Stimulated activated CD8-positive, alpha-beta memory T cell treated with anti-CD3 and anti-CD28 coated beads, Interleukin-12 subunit alpha, Interleukin-12 subunit beta, amount 100 ng/mL, for 4 hours (primary cell): ENCODE data around the gene E2F1.
A peak's percentile ranks its signal among the peaks of the same experiment; 100 is the strongest.

Experiments
- DNase-seq: peaks from one replicate; pipeline ENCODE4 v3.0.0-alpha.2; 2020; ENCODE audit warnings: low read depth

E2F1 gene

DNA sequence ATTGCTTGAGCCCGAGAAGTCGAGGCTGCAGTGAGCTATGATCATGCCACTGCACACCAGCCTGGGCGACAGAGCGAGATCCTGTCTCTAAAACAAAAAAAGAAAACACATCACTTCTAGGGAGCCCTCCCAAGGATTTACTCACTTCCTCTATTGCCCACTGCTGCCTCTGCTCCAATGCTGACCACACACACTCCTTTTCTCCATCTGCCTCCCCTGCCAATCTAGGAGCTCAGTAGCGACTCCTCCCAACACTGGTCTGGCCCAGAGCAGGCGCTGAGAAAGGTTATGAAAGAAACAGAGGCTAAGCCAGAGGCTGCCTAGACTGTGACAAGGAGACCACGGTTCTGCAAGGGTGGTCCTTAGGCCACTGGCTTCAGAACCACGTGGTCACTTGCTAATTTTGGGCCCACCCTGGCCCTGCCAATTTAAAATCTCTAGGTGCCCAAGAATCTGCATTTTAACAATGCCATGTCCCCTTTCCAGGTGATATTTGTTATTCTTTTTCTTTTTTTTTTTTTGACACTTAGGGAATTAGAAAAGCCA is 1.3 kb upstream of the E2F1 start:
- no peak for DNase-seq

DNA sequence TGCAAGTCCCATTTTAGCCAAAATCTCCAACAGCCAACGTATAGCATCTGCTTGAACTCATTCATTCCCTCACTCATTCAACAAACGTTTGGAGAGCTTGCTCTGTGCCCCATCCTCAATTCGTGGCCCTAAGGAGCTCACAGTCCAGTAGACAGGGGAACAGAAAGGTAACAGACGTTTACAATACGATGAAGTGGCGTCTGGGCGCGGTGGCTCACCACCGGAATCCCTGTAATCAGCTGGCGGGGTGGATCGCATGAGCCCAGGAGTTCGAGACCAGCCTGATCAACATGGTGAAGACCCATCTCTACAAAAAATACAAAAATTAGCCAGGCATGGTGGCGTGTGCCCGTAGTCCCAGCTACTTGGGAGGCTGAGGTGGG is 790 bp upstream of the E2F1 start:
- no peak for DNase-seq

DNA sequence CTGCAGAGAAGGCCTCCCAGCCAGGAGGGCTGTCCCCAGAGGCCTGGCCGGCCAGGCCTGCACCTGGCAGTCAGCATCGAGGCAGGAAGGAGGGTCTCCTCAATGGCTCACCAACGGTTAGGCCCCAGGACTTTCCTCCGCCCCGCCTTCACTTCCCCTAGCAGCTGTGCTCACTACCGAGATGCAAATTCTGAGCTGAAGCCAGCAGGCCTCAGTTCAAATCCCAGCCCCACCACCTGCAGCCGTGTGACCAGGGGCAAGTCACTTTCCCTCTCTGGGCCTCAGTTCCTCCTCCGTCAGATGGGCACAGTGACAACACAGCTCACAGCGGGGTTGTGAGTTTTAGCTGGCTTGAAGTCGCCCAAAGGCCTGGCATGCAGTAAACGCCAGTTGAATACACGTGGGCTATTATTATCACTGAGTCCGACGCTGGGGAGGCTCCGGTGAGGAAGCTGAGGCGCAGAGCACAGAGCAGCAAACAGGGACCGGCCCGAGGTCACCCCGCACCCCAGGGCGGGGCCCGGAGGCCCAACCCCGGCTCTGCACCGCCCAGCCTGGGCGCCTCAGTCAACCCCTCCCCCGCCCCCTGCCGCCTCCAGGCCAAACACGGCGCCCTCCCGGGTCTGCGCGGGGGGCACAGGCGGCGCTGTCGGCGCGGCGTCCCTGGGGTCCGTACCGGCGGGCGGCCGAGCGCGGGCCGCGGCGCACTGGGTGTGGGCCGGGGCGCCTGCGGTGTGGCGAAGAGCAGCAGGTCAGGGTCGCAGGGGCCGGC is 671 bp downstream of the E2F1 start:
- no peak for DNase-seq

DNA sequence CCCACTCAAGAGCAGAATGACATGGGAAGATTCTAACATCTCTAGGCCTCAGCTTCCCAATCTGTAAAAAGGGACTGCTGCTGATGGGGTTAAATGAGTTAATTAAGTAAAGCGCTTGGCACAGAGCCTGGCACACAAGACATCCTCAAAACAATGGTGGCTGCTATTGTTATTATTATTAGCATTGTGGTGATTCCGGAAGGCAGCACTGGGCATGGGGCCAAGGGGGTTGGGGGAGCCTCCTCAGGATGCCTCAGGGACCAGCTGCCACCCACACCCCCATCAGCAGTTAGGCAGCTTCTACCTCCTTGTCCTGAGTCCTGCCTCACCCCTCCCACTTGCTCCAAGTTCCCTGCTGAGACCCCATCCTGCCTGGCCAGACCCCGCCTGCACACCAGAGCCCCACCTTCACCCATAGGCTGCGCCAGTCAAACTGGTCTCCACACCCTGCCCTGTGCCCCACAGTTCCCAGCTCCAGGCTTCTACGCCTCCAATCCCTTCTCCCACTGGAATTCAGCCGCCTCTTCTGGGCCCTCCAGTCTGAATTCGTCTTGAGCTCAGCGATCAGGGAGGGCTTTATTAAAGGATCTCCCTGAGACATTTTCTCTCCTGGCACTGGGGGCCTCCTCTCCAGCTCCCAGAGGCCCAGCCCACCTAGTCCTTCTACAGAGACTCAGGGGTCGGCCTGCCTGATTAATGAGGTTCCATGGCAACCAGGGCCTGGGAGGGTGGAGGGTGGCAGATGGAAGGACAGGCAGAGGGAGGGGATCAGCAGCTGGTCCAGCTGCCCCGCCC is 1.5 kb downstream of the E2F1 start:
- DNase-seq = no peak

DNA sequence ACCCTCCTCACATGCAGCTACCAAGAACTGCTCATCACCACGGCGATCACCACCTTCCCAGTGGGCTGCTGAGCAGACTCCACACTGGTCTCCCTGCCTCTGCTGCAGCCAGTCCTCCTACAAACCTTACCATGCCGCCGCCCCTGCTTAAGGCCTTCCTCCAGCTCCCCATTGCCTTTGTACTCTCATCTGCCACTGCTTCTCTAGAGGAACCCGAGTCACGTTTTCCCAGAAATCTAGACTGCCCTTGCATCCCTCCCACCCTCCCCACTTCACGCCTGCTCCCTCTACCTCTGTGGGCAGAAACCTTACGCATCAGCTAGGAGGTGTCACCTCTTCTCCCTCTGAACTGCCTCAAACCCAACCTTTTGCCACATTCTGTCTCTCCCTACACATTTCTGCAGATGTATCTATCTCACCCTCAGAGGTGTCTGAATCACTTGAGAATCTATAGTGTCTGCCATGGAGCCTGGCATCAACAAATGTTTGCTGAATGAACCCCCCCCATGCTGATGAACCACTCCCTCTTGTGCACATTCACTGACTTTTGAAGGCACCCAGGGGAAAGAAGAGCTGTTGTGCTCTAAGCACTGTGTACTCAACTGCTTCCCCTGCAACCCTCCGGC is 4.3 kb downstream of the E2F1 start:
- DNase-seq = no peak

DNA sequence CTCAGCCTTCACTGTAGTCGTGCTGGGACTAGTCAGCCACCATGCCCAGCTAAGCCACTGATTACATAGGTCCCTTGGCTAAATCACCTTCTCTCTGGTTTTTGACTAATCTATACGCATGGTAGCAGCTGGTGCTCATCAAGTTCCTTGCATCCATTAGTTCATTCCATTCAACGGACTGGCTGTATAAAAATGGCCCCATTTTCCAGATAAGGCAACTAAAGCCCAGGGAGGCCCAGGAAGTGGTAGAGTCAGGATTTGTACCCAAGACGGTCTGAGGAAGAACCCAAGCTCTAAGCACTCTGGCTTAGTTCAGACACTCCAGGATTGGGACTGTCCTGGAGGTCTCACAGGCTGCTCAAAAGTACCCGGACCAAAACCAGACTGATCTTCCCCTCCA is 4.9 kb downstream of the E2F1 start:
- no peak for DNase-seq

DNA sequence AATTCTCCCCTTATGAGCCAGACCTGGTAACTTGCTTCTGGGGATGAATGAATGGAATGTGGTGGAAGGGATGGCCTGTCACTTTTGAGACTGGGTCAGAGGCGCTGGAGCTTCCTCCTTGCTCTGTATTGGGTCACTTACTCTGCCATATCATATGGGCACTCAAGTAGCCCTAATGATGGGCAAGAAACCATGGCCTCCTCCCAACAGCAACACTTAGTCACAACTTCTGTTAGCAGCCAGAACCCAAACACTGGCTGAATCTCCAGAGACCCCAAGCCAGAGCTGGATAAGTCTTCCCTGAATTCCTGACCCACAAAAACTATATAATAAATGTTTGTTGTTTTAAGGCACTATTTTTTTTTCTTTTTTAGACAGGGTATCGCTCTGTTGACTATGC is 5.5 kb downstream of the E2F1 start:
- DNase-seq = no peak

DNA sequence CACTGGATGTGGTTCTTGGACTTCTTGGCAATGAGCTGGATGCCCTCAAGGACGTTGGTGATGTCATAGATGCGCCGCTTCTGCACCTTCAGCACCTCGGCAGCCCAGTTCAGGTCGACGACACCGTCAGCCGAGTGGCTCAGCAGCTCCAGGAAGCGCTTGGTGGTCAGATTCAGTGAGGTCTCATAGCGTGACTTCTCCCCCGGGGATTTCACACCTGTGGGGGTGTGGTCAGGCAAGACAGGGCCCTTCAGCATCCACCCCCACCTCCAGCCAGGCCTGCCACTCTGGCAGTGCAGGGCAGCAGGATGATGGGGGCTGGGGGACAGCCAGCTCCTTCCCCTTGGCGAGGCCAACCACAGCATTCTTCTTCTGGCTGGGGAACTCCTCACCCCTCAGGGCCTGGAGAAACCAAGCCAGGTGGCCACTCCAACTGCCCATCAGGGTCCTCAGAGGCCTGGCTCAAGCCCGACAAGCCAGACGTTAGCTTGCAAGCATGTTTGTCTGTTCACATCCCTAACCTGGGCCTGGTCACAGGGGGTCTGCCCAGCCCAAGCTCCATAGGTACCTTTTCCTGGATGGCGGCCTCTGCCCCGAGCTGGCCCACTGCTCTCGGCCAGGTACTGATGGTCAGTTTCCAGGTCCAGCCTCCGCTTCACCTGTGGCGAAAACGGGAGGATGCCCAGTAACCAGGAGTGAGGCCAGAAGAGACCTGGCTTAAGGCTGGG is 6.3 kb downstream of the E2F1 start:
- DNase-seq = no peak

DNA sequence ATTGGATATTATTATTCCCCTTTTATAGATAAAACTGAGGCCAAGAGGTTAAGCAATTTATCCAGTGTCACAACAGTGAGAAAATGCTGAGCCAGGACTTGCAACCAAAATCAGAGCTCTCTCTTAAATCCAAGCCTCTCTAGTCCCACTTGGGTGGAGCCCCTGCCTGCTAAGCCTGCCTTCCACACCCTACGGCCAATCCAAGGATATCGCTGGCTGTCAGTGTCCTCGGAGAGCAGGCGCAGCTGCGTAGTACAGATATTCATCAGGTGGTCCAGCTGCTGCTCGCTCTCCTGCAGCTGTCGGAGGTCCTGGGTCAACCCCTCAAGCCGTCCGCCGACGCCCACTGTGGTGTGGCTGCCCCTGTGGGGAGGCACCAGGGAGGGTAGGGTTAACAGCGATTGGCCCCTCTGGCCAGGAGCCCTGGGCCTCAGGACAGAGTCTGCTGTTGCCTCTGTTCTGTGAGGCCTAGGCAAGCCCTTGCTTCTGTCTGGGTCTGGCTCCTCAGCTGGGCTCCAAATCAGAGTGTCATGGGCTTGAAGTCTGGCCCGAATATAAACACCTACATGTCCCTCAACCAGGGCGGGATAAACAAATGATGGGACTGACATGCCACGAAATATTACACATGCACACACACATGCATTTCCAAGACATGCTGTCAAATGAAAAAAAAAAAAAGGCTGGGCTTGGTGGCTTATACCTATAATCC is 8.0 kb downstream of the E2F1 start:
- no peak for DNase-seq

DNA sequence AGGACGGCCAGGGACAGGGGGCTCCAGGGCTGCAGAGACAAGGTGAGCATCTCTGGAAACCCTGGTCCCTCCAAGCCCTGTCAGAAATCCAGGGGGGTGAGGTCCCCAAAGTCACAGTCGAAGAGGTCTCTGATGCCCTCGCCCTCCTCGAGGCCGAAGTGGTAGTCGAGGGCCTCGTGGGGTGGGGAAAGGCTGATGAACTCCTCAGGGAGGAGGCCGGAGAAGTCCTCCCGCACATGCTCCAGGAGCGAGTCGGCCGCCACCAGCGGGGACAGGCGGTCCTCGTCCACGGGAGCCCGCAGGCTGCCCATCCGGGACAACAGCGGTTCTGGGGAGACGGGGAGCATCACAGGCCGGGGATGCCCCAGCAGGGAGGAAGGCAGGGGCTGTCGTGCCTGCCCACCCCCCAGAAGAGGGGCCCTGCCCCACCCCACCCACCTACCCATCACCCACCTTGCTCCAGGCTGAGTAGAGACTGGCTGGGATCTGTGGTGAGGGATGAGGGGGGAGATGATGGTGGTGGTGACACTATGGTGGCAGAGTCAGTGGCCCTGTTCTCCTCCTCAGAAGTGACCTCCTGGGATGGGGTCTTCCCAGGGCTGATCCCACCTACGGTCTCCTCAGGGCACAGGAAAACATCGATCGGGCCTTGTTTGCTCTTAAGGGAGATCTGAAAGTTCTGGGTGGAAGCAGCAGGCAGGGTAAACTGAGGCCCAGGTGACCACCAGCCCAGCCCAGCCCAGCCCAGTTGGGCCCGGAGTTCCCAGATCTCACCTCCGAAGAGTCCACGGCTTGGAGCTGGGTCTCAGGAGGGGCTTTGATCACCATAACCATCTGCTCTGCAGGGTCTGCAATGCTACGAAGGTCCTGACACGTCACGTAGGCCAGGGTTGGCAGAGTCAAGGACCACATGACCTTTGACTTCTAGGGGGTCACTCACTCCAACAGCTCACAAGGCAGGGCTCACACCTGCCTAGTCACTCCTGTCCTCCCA is 9.2 kb downstream of the E2F1 start:
- no peak for DNase-seq

DNA sequence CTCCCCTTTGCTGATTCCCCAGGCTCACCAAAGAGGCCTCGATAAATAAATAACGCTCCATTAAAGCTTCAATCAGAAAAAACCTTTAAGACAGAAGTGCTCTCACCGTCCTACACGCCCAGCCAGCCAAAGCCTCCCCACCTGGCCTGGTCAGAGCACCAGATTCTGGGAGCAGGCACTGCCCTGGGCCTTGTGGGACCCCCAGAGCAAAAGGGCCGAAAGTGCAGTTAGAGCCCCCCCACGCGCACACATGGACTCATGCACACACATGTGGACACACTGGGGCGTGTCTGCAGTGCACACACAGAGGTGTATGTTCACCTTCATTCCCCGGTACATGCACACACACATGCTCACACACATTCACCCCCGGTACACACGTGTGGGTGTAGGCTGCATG is 10.1 kb downstream of the E2F1 start:
- DNase-seq = no peak

DNA sequence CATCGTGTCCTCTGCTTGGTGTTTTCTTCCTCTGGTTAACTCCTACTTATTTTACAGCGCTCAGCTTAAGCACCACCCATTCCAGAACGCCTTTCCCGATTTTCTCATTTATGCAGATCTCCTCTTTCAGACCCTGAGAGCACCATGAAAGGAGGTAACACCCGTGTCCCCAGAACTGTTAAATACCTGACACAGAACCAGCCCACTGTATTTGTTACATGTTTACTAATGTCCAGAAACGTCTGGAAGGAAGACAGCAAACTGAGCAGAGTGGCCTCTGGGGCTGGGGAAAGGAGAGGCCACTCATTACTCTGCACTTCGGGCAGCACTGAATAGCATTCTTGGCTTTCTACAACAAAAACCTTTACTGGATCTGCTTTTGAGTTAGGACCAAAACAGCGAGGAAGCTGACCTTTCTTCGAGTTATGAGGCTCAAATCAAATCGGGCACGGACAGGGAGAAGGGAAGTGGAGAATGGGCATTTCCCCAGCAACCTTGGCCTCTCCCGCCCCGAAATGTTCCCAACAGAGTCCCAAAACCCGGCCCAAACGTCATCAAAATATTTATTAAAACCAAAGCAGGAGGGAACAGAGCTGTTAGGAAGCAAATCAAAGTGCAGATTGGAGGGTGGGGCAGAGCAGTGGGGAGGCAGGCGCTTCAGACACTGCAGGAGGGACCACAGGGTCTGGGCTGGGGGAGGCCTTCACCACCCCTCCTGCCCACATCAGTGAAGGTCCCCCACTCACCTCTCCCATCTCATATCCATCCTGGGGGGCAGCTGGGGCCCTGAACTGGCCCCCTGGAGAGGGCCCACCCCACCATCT is 10.8 kb downstream of the E2F1 start:
- no peak for DNase-seq

DNA sequence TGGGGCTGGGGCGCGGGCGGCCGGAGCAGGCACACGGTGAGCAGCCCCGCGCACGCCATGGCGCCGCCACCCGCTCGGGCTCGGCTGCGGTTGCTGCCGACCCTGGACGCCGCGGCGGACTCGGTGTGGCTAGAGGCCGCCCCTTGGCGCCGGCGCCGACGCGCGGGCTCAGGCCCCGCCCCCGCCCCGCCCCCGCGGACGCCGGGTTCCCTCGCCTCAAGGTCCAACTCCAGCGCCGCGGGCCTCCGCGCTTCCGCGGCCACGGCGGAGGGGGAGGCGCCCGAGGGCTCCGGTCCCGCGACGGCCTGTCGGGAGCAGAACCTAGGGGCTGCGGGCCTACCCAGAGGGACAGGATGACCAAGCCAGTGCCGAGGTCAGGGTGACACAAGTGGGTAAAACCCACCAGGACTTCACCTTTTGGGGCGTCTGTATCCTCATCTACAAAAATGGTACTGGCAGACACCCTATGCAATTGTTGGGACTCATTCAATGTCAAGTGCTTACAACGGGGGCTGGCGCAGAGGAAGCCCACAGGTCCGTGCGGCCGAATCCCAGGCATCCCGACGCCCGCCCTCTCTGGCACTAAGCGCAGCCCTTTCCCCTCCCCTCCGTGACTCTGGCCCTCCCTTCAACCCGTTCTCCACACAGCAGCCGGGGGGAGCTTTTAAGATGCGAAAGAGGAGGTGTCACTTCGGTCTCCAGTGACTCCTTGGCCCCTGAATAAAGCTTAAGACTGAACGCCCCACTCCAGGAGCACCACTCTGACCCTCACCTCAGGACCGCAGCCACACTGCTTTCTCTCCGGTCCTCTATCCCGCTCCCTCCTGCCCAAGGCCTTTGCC is 11.7 kb downstream of the E2F1 start, which contains the start of gene NECAB3:
Gene NECAB3 (minus strand): TSS at position 135 of the 842 bp plus-strand sequence. CDS start 76 bp downstream, at position 59.
- DNase-seq = peak; percentile 49

DNA sequence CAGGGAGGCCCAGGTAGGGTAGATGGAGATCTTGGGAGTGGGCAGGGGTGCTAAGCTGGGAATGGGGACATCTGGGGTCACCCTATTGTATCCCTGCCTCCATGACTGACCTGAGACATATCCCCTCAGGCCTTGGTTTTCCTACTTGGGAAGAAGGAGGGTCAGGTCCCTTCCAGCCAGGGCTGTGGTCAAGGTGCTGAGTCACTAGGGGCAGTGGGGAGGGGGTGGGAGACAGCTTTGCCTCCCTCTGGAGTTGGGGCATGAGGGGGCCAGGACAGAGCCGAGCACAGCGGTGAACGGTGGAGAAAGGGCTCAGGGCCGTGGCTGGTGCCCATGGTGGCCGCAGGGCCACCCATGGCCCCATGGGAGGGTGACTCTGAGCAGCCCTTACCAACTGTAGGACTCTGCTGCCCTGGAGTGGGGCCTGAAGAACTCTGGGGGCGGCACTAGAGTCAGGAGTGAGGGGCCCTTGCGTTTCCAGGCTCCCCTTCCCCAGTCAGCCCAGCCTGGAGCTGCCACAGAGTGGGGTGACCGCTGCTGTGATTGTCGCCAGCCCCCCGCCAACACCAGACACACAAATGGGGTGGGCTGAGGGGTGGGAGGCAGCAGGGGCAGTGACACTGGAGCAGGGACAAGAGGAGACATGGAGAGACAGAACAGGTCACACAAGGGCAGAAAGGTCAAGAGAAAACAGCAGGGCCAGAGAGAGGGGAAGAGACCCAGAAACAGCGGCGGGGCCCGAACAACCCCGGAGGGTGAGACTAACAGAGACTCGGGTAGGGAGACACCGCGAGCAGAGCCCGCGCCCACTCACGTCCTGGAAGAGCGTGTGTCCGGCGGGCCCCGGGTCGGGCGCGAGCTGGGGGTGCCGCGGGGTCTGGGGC is 12.5 kb downstream of the E2F1 start:
- DNase-seq = no peak

DNA sequence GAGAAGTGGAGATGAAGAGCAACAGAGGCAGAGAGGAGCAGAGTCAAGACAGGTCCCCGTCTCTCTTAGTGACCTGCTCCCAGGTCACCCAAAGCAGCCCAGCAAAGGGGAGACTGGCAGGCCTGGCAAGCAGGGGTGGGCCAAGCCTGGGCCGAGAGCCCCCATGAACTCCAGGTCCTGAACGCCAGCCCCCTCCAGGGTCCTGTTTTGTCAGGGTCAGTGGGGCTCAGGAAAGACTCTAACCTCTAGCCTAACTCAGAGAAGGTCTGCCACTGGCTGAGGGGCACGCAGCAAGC is 13.1 kb downstream of the E2F1 start:
- DNase-seq = no peak

DNA sequence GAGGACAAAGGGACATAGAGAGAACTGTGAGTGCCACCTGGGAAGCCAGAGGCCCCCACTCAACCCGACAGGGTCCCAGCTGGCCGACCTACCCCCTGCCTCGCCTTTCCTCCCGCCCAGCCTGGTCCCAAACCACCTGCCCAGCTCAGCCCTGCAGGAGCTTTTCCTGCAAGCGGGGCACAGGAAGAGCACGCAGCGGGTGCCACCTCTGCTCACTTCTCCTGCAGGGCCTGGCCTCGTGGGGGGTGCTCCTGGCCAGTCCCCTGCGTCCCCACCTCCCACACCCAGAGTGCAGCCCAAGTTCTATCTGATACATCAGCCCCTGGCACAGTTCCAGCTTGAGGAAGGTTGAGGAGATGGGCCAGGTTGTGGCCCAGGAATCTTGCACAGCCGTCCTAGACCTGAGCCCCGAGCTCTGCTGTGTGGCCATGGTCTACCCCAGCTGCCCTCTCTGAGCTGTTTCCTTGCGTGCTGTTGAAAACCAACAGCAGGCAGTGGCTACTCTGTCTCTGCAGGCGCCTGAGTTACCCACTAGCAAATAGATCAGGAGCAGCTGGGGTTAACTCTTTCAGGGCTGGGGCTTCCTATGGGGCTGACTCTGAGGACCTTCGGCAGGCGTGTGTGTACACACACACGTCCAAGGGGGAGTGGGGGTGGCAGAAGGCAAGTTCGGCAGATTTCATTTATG is 13.6 kb downstream of the E2F1 start:
- DNase-seq = no peak
